ENCODE data around the gene QRFP. TPM values are rescaled to one million over a fixed set of nuclear protein-coding genes. Genes with fewer than 3 reads are reported as not detected.
"Not testable (repeated sequence)": the region's sequence is repeated elsewhere in the genome, so short reads cannot be mapped to it uniquely, and the experiment has no call there.

Gene QRFP
- total RNA-seq, 1 donor from 2014 or later, result 0.48 TPM

GRCh38 chr9:130919559-130920145, 23.0 kb upstream of the QRFP start:
- DNase-seq (ENCODE audit: low spot score), result no peak

GRCh38 chr9:130918826-130919558, 22.4 kb upstream of the QRFP start:
- DNase-seq (ENCODE audit: low spot score), result no peak

- DNase-seq (ENCODE audit: low spot score), result no peak
These were observed 21.7 kb upstream of the QRFP start for GRCh38 chr9:130918101-130918825.

GRCh38 chr9:130917168-130917960, 20.8 kb upstream of the QRFP start:
- no peak for DNase-seq (ENCODE audit: low spot score)

GRCh38 chr9:130915096-130915447, 18.5 kb upstream of the QRFP start:
- DNase-seq (ENCODE audit: low spot score), result no peak

- no peak for DNase-seq (ENCODE audit: low spot score)
These were observed 17.9 kb upstream of the QRFP start for GRCh38 chr9:130914417-130915095.

- no peak for DNase-seq (ENCODE audit: low spot score)
These were observed 17.2 kb upstream of the QRFP start for GRCh38 chr9:130913599-130914416.

- peak; percentile 48 for DNase-seq (ENCODE audit: low spot score)
These were observed 16.5 kb upstream of the QRFP start for GRCh38 chr9:130912932-130913598.

- no peak for DNase-seq (ENCODE audit: low spot score)
These were observed 14.8 kb upstream of the QRFP start for GRCh38 chr9:130911254-130912049.

GRCh38 chr9:130910670-130911069, 14.1 kb upstream of the QRFP start:
- not testable (repeated sequence) for DNase-seq (ENCODE audit: low spot score)

- DNase-seq (ENCODE audit: low spot score), result not testable (repeated sequence)
These were observed 13.4 kb upstream of the QRFP start for GRCh38 chr9:130910041-130910440.

- DNase-seq (ENCODE audit: low spot score), result no peak
These were observed 12.3 kb upstream of the QRFP start for GRCh38 chr9:130908878-130909355.

- DNase-seq (ENCODE audit: low spot score), result no peak
These were observed 11.7 kb upstream of the QRFP start for GRCh38 chr9:130908146-130908877.

GRCh38 chr9:130906735-130907416, 10.3 kb upstream of the QRFP start:
- no peak for DNase-seq (ENCODE audit: low spot score)

GRCh38 chr9:130905902-130906734, 9.5 kb upstream of the QRFP start:
- no peak for DNase-seq (ENCODE audit: low spot score)

- DNase-seq (ENCODE audit: low spot score), result no peak
These were observed 8.7 kb upstream of the QRFP start for GRCh38 chr9:130905125-130905901.
